HCT116 (cell line): Measurements from ENCODE around the gene RFESD.

ENCODE experiments used
- CEBPB ChIP-seq: IDR thresholded peaks from 2 replicates; pipeline ENCODE4 v1.6.1; 2012; ENCODE audit warnings: low read depth
- SP1 ChIP-seq: IDR thresholded peaks from 2 replicates; pipeline ENCODE4 v1.6.1; 2012; ENCODE audit warnings: low read depth
- SRF ChIP-seq: IDR thresholded peaks from 2 replicates; pipeline ENCODE4 v1.6.1; 2012; ENCODE audit warnings: low read depth
- ZNF274 ChIP-seq: fragments of 200-500 bp; sonication (Bioruptor generic); IDR thresholded peaks from 2 replicates; pipeline ENCODE4 v1.6.1; 2014; ENCODE audit warnings: mild to moderate bottlenecking, low read depth, low read length, inconsistent platforms
- TF ChIP-seq, protein P1 (sequence below), 3 experiments: fragments of 200-600 bp in 1 of 3; sonication (generic) in 1 of 3; IDR thresholded peaks in 2 of 3; conservative IDR thresholded peaks in 1 of 3; 2 replicates each; pipeline ENCODE4 v1.5.1; 2012 to 2017; ENCODE audit warnings: low read depth in 2 of 3, low read length in 2 of 3, antibody characterized with exemption in 1 of 3, borderline replicate concordance in 1 of 3, control low read depth in 1 of 3, mild to moderate bottlenecking in 1 of 3, mixed read lengths in 1 of 3, mixed run types in 1 of 3, moderate library complexity in 1 of 3; ENCODE audit not compliant: insufficient read depth in 1 of 3

- no peak for TF ChIP-seq SP1
- no peak for TF ChIP-seq ZNF274
- TF ChIP-seq, protein P1, sequence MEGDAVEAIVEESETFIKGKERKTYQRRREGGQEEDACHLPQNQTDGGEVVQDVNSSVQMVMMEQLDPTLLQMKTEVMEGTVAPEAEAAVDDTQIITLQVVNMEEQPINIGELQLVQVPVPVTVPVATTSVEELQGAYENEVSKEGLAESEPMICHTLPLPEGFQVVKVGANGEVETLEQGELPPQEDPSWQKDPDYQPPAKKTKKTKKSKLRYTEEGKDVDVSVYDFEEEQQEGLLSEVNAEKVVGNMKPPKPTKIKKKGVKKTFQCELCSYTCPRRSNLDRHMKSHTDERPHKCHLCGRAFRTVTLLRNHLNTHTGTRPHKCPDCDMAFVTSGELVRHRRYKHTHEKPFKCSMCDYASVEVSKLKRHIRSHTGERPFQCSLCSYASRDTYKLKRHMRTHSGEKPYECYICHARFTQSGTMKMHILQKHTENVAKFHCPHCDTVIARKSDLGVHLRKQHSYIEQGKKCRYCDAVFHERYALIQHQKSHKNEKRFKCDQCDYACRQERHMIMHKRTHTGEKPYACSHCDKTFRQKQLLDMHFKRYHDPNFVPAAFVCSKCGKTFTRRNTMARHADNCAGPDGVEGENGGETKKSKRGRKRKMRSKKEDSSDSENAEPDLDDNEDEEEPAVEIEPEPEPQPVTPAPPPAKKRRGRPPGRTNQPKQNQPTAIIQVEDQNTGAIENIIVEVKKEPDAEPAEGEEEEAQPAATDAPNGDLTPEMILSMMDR (IDR thresholded peaks at IDR 0.05 in 2 of 3, conservative IDR thresholded peaks at IDR 0.05 in 1 of 3; ENCODE audit: borderline replicate concordance in 1 of 3, insufficient read depth in 1 of 3, low read depth in 2 of 3, low read length in 2 of 3): no peak
- no peak for TF ChIP-seq SRF
- TF ChIP-seq CEBPB: no peak
These were observed 13.5 kb downstream of the RFESD start for GRCh38 chr5:95660060-95660459.
